Measurements from ENCODE around the gene HAPLN1.
"Not testable (repeated sequence)": the region's sequence is repeated elsewhere in the genome, so short reads cannot be mapped to it uniquely, and the experiment has no call there.

HAPLN1 gene

DNA sequence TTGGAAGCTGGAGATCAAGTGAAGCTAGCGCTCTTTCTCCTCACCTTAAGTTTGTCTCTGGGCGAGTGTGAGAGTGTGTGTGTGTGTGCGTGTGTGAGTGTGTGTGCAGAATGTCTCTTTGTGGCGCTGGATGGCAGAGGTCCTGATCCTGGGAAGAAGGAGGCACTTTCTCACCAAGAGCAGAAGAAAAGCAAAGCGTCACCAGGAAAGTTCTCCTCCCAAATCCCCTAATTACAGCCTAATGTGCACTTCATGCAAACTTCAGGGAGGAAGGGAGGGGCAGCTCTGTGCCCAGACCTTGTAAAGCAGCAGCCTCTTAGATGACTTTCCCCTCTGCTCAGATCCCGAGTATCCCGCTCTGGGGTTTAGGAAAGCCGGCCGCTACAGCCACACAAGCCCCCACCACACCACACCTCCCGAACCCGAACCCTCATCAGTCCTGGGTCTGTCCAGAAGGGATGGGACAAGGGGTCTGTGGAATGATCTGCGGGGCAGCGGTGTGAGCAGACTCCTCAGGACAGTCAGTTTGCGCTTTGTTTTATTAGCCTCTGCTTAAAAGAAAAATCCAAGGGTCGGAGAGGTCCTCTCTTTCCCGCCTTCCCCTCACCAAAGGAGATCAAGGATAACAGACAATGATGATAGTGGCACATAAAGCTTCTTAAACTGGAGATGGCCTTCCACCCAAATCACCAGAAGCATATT is at the start of gene HAPLN1:
TSS of gene HAPLN1 (minus strand) at position 20 of the 702 bp plus-strand sequence. CDS start 47,332 bp downstream, outside the sequence.
- in situ Hi-C loops (cut with HindIII; ENCODE audit: low pct_ligation_motif_present, low pct_unique_long_range_greater_than_20kb, low sequenced_read_pairs): no loop called here

DNA sequence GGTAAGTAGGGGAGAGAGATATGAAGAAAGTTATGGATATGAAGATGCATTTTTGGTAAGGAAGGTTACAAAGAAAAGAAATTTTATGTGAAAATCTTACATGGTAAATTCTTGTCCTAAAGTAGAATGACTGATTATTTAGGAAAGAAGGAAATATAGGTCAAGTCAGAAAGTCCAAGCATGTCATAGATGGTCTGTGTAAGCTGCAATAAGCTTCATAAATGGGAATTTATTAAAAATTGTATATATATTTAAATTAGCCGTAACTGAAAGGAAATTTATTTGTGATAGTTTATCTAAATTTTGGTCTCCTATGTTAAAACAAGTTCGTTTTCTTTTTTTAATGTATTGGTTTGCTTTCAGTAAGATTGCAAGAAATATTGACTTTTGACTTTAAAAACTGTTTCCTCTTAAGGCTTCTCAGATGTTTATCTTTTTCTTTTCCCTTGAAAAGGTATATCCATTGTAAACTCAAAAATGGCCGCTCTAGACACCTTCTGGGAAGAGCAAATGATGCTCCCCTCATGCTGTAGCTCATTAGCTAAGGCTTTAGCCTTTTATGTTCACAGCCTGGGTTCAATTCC is 46.8 kb upstream of the HAPLN1 start:
- peak; percentile 1 for DNase-seq
- in situ Hi-C loops (cut with HindIII; ENCODE audit: low pct_ligation_motif_present, low pct_unique_long_range_greater_than_20kb, low sequenced_read_pairs): no loop called here

More for the DNA sequence above, at the start of gene HAPLN1:
- DNase-seq: no peak

DNA sequence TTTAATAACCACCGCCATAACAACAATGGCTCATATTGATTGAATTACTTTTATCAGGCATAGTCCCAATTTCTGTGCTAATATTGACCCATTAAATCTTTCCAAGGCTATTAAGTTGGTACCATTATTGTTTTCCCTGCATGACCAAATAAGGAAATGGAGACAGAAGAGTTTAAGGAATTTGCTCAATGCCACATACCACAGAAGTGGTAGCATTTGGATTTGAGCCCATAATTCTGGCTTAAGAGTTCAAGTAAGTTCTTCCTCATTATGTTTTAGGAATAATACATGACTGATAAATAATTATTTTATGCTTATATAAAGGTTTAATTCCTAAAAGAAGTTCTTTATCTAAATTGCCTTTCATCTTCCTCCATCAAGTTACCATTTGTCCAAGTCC is 43.4 kb upstream of the HAPLN1 start:
- in situ Hi-C loops (cut with HindIII; ENCODE audit: low pct_ligation_motif_present, low pct_unique_long_range_greater_than_20kb, low sequenced_read_pairs): no loop called here
- DNase-seq: no peak

DNA sequence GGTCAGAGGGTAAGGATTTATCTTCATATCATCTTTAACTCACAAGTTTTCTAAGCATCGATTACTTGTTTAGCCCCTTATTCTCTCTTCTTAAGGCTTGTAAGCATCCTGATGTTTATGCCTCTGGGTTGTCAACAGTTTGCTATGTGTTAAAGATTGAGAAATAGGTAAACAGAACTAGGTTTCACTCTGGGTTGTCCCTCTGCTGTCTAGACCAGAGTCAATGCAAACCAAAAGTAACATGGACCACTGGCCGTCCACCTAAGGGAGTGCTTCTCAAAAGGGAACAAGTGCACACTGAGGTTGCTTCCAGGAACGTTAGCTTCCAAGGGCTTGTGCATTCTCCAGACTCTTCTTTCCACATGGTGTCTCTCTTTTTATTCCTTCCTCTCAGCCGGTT is 39.9 kb upstream of the HAPLN1 start:
- DNase-seq: no peak
- in situ Hi-C loops (cut with HindIII; ENCODE audit: low pct_ligation_motif_present, low pct_unique_long_range_greater_than_20kb, low sequenced_read_pairs): no loop called here

DNA sequence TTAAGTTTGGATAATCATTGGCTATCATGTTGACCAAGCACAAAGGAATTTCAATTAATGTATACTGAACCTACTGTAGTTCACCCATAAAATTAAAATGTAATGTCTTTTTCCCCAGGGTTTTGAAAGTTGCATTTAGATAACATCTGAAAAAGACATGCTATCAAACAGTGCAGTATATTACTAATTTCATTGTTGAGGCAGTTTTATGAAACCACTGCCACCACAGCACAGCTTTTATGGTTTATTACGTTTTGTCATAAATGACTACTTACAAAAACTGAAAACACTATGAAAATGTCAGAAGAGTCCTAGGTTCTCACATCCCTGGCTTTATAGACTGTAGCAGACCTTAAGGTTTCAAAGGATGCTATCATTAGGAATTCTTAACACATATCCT is 32.0 kb upstream of the HAPLN1 start:
- no peak for DNase-seq
- in situ Hi-C loops (cut with HindIII; ENCODE audit: low pct_ligation_motif_present, low pct_unique_long_range_greater_than_20kb, low sequenced_read_pairs): no loop called here

DNA sequence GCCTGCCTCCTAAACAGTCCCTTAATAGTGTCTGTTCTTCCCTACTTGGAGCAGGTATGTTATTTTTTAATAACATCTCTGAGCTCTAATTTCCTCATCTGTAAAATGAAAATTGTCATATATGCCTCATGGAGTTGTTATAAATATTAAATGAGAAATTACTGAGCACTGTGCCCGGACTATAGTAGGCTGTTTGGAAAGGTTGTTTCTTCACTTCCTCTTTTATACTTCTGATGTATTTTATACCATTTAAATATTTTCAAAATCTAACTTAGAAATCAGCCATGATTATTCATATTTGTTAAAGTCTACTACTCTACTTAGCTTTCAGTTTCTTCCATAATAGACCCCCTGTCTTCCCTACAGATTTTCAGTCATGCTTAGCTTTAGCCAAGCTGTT is 30.5 kb upstream of the HAPLN1 start:
- DNase-seq: no peak
- in situ Hi-C loops (cut with HindIII; ENCODE audit: low pct_ligation_motif_present, low pct_unique_long_range_greater_than_20kb, low sequenced_read_pairs): no loop called here

DNA sequence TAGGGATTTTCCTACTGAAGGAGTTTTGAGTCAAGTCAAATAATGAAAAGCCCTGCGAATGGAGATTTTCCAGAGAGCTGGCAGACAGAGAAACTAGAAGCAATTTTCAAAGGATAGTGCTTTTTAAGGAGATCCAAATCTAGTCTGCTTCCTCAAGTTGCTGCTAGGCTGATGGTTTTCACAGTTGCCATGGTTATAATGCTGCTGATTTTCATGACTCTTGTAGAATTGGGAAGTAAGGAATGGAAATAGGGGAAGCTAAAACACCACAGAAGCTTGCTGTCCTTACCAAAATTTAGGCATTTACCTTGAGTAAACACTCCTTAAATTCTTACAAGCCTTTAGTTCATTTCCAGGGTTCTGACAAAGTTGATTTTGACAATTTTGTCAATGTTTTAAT is 30.1 kb upstream of the HAPLN1 start:
- in situ Hi-C loops (cut with HindIII; ENCODE audit: low pct_ligation_motif_present, low pct_unique_long_range_greater_than_20kb, low sequenced_read_pairs): no loop called here
- no peak for DNase-seq

DNA sequence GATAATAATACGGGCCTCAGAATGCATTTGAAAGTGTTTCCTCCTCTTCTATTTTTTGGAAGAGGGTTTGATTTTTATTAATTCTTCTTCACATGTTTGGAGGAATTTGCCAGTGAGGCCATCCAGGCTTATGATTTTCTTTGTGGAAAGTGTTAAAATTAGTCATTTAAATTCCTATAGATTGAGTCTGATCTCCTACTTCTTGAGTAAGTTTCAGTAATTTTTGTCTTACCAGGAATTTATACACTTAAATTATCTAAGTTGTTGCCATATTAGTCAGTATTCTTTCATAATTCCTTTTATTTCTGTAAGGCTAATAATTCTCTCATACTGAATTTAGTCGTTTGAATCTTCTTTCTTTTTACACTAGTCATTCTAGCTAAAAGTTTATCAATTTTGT is 25.2 kb upstream of the HAPLN1 start:
- in situ Hi-C loops (cut with HindIII; ENCODE audit: low pct_ligation_motif_present, low pct_unique_long_range_greater_than_20kb, low sequenced_read_pairs): no loop called here
- no peak for DNase-seq

DNA sequence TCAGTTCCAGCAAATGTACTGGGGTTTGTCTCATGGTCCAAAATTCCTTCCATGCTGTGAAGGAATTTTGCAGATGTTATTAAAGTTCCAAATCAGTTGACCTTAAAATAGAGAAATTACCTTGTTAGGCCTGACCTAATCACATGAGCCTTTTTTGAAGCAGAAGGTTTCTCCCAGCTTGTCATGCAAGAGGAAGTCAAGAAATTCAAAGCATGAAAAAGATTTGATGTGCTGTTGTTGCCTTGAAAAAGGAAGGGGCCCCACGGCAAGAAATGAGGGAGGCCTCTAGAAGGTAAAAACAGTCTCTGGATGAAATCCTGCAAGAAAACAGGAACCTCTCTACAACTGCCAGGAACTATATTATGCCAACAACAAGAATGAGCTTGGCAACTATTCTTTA is 24.2 kb upstream of the HAPLN1 start:
- in situ Hi-C loops (cut with HindIII; ENCODE audit: low pct_ligation_motif_present, low pct_unique_long_range_greater_than_20kb, low sequenced_read_pairs): no loop called here
- DNase-seq: no peak

DNA sequence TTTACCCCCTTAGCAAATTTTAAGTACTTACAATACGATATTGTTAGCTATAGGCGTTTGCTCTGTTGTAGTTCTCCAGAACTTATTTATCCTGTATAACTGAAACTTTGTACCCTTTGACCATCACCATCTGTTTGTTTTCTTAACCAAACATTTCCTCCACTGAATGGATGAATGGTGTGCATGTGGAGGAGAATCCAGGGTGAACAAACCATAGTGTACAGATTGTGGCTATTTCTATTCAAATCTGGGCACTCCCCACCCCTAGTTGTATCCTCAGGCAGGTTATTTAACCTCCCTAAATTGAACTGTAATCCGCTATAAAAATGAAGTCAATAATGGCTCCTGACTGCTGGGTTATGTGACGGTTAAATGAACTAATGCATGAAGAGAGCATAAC is 21.4 kb upstream of the HAPLN1 start:
- DNase-seq: no peak
- in situ Hi-C loops (cut with HindIII; ENCODE audit: low pct_ligation_motif_present, low pct_unique_long_range_greater_than_20kb, low sequenced_read_pairs): no loop called here

DNA sequence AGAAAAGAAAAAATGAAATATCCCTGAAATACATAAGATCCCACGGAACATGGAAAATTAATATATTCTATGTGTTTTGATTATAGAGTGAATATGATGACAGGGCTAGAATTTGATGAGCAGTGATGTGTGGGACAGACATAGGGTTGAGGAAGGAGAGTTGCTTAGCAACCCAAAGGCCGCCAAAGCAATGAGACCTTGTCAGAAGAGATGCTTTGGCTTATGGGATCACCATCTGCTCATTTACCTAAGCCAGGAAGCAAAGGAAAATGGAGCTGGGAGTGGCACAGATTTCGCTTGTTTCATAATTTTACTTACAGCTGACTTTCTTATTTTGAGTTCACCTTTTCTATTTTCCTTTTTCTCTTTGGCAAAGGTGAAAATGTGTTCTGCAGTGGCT is 20.9 kb upstream of the HAPLN1 start:
- DNase-seq: no peak
- in situ Hi-C loops (cut with HindIII; ENCODE audit: low pct_ligation_motif_present, low pct_unique_long_range_greater_than_20kb, low sequenced_read_pairs): no loop called here

DNA sequence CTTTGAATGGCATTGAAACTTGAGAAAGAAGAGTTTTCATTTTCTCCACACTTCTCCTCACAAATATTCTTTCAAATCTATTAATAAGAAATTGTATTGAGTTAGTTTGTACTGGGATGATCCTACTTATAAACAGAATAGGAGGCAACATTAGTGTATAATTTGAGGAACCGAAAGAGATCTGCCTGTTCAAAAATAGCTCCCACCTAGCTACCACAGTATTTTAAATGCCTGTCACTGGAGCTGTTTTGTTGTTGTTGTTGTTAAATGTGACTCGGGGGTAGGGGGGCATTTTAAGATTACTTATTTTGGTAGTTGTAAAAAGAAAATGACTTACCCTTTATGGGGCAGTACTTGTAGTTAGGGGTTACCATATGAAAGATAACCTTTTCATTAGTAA is 20.1 kb upstream of the HAPLN1 start:
- no peak for DNase-seq
- in situ Hi-C loops (cut with HindIII; ENCODE audit: low pct_ligation_motif_present, low pct_unique_long_range_greater_than_20kb, low sequenced_read_pairs): no loop called here

DNA sequence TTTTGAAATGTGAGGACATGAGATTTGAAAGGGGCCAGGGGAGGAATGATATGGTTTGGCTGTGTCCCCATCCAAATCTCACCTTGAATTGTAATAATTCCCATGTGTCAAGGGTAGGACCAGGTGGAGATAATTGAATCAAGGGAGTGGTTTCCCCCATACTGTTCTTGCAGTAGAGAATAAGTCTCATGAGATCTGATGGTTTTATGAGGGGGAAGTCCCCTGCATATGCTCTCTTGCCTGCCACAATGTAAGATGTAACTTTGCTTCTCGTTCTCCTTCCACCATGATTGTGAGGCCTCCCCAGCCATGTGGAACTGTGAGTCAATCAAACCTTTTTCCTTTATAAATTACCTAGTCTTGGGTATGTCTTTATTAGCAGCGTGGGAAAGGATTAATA is 15.5 kb upstream of the HAPLN1 start:
- DNase-seq; in situ Hi-C loops (cut with HindIII; ENCODE audit: low pct_ligation_motif_present, low pct_unique_long_range_greater_than_20kb, low sequenced_read_pairs): not testable (repeated sequence)

DNA sequence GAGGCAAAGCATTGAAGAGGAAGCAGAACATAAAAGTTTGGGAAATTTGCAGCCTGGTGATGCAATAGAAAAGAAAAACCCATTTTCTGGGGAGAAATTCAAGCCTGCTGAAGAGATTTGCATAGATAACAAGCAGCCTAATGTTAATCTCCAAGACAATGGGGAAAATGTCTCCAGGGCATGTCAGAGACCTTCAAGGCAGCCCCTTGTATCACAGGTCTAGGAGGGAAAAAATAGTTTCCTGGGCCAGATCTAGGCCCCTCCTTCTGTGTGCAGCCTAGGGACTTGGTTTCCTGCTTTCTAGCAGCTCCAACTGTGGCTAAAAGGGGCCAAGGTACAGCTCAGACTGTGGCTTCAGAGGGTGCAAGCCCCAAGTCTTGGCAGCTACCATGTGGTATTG is 14.4 kb upstream of the HAPLN1 start:
- in situ Hi-C loops (cut with HindIII; ENCODE audit: low pct_ligation_motif_present, low pct_unique_long_range_greater_than_20kb, low sequenced_read_pairs); DNase-seq: not testable (repeated sequence)

DNA sequence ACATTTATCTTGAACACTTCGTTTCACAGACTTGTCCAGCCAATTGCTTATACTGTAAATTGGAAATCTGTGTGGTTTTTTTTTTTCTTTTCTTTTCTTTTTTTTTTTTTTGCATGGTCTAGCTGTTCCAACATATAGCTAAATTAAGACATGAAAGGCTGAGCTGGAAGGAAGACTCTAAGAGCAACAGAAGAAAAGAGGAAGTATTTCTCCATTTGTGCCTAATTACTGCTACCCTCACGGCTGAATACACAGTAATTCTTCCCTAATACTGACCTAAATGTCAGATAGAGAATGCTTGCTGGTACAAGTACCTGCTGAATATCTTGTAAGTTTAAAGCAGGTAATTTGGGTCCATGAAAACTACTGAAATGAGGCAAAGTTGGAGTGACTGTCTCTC is 11.0 kb upstream of the HAPLN1 start:
- in situ Hi-C loops (cut with HindIII; ENCODE audit: low pct_ligation_motif_present, low pct_unique_long_range_greater_than_20kb, low sequenced_read_pairs): no loop called here
- no peak for DNase-seq

DNA sequence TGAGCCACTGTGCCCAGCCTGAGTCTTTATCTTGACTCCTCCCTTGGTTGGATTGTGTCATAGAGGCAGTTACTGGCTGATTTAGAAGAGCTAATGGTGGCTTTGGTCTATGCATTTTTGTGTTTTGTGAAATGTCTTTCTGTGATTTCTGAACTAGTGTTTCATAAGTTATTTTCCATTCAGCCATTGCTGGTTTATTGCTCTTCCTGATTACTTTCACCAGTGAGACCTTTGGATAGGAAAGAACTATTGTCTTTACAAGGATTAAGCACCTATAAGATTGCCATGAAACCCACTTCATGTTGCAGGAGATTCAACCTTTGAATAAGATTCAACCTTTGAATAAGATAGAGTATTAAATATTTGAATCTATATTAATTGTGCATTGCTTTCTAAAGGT is 8.7 kb upstream of the HAPLN1 start:
- in situ Hi-C loops (cut with HindIII; ENCODE audit: low pct_ligation_motif_present, low pct_unique_long_range_greater_than_20kb, low sequenced_read_pairs): no loop called here
- no peak for DNase-seq

DNA sequence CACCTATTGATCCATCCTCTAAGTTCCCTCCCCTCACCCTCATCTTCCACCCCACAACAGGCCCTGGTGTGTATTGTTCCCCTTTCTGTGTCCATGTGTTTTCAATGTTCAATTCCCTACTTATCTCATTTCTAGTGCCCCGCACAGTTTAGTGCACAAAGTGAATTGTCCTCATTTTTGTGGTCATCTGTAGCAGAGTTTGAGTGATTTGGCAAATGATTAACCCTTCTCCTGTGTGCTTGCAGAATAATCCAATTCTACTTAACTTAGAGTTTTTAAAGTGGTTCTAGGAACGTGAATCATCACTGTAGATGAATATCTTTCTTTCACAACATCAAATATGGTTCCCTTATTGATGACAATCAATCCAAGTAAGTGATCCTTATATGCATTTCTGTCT is 6.3 kb upstream of the HAPLN1 start:
- in situ Hi-C loops (cut with HindIII; ENCODE audit: low pct_ligation_motif_present, low pct_unique_long_range_greater_than_20kb, low sequenced_read_pairs): no loop called here
- peak; percentile 88 for DNase-seq

DNA sequence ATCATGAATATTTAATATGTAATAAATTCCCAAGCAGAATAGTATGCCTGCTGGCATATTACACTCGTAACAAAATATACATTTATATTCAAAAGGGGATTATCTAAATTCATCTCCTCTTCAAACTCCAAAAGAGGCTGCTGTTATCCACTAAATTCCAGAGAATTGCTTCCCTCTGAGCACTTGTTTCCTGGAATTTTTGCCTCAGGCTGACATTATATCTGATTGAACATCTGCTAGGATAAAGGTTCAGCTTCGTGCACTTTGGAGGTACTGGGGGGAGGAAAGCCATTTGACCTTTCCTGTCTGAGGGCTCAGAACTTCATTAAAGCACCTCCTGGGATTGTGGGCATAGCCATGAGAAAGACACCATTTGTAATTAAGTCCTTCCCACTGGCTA is 4.3 kb upstream of the HAPLN1 start:
- in situ Hi-C loops (cut with HindIII; ENCODE audit: low pct_ligation_motif_present, low pct_unique_long_range_greater_than_20kb, low sequenced_read_pairs): no loop called here
- no peak for DNase-seq

DNA sequence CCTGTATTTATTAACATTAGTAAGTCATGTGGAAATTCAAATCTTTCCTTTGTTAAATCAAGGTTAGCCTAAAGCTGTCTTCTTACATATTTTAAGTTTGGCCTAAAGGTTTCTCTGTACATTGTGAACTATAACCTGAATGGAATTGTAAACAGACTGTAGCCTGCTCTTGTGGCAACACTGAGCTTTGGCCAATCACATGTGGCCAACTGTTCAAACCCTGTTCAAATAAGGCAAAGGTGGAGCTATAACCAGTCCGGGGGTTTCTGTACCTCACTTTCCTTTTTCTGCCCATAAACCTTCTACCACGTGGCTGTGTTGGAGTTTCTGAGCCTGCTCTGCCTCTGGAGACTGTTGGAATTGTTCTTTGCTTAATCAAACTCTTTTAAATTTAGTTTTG is 3.3 kb upstream of the HAPLN1 start:
- DNase-seq: no peak
- in situ Hi-C loops (cut with HindIII; ENCODE audit: low pct_ligation_motif_present, low pct_unique_long_range_greater_than_20kb, low sequenced_read_pairs): no loop called here

DNA sequence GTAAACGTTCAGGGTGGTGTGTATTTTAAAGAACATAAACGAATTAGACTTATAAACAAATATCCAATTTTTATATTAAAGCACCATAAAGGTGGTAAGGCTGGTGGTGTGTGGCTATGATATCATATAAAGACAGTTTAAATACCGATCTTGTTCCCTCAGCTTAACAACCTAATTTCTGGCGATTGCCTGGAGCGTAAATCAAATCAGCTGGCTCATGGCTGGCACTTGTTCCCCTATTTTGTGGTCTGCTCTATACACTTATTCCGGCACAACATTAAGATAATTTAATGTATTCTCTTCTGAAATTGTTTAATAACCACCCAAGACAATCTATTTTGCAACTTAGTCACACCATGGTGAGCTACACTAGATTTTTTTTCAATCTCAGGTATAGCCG is 2.4 kb upstream of the HAPLN1 start:
- in situ Hi-C loops (cut with HindIII; ENCODE audit: low pct_ligation_motif_present, low pct_unique_long_range_greater_than_20kb, low sequenced_read_pairs): no loop called here

More for the DNA sequence above, 2.4 kb upstream of the HAPLN1 start:
- no peak for DNase-seq

Measured in ACHN (cell line).